Endothelial cell of umbilical vein (primary cell): Measurements from ENCODE around the gene ADAMTS12.

Experiments
- EZH2 ChIP-seq: IDR thresholded peaks from 2 replicates; pipeline ENCODE4 v1.6.1; 2012; ENCODE audit warnings: borderline replicate concordance, low read depth, mild to moderate bottlenecking, moderate library complexity, low read length, inconsistent platforms; ENCODE audit not compliant: severe bottlenecking
- FOS ChIP-seq: IDR thresholded peaks from 2 replicates; pipeline ENCODE4 v1.6.1; 2011; ENCODE audit warnings: mild to moderate bottlenecking, low read length, moderate library complexity, borderline replicate concordance; ENCODE audit not compliant: insufficient read depth
- GATA2 ChIP-seq: IDR thresholded peaks from 2 replicates; pipeline ENCODE4 v1.7.0; 2011; ENCODE audit warnings: low read depth, mild to moderate bottlenecking, moderate library complexity, mixed read lengths, low read length; ENCODE audit not compliant: insufficient read length, insufficient read depth
- JUN ChIP-seq: IDR thresholded peaks from 2 replicates; pipeline ENCODE4 v1.6.1; 2011; ENCODE audit warnings: borderline replicate concordance, low read depth; ENCODE audit not compliant: insufficient read length, insufficient read depth
- MAX ChIP-seq: IDR thresholded peaks from 2 replicates; pipeline ENCODE4 v1.6.1; 2011; ENCODE audit not compliant: insufficient read depth, insufficient read length
- POLR2A ChIP-seq: IDR thresholded peaks from 2 replicates; pipeline ENCODE4 v1.6.1; 2012; ENCODE audit warnings: low read depth, mild to moderate bottlenecking, control low read depth, low read length
- POLR2AphosphoS5 ChIP-seq: IDR thresholded peaks from 2 replicates; pipeline ENCODE4 v1.6.1; 2012; ENCODE audit warnings: low read depth, mild to moderate bottlenecking, control low read depth, low read length, moderate library complexity; ENCODE audit not compliant: insufficient read depth
- TF ChIP-seq, protein P1 (sequence below), 2 donors: IDR thresholded peaks; 1 replicate in 1 of 2; 2 replicates in 1 of 2; pipeline ENCODE4 v1.5.1; 2011; ENCODE audit warnings: low read length in 2 of 2, mild to moderate bottlenecking in 2 of 2, moderate library complexity in 2 of 2, control low read depth in 1 of 2, inconsistent platforms in 1 of 2, low read depth in 1 of 2; ENCODE audit not compliant: insufficient read depth in 1 of 2; ENCODE audit errors: extremely low read depth in 1 of 2

DNA sequence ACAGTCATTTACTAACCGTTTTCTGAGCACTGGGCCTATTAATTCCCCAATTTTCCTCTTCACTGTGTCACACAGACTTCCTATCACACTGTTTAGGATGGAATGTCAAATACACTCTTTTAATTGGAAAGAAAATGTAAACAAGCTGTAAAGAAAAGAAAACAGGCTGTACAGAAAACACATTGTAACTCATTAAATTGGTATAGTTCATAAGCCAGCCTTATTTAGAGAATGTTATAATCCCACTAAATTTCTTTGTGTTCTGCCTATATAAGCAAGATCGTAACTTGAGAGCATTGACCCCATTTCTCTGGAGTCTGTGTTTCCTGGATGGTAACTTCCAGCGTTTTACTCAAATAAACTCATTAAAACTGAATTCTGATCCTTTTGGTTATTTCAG, 404.6 kb downstream of the ADAMTS12 start:
- TF ChIP-seq, protein P1, sequence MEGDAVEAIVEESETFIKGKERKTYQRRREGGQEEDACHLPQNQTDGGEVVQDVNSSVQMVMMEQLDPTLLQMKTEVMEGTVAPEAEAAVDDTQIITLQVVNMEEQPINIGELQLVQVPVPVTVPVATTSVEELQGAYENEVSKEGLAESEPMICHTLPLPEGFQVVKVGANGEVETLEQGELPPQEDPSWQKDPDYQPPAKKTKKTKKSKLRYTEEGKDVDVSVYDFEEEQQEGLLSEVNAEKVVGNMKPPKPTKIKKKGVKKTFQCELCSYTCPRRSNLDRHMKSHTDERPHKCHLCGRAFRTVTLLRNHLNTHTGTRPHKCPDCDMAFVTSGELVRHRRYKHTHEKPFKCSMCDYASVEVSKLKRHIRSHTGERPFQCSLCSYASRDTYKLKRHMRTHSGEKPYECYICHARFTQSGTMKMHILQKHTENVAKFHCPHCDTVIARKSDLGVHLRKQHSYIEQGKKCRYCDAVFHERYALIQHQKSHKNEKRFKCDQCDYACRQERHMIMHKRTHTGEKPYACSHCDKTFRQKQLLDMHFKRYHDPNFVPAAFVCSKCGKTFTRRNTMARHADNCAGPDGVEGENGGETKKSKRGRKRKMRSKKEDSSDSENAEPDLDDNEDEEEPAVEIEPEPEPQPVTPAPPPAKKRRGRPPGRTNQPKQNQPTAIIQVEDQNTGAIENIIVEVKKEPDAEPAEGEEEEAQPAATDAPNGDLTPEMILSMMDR (IDR thresholded peaks at IDR 0.05; ENCODE audit: extremely low read depth in 1 of 2, insufficient read depth in 1 of 2, low read depth in 1 of 2, low read length in 2 of 2) = no peak
- no peak for TF ChIP-seq EZH2
- TF ChIP-seq FOS = no peak
- TF ChIP-seq POLR2AphosphoS5 = no peak
- TF ChIP-seq POLR2A = no peak
- TF ChIP-seq GATA2 = no peak
- no peak for TF ChIP-seq MAX
- no peak for TF ChIP-seq JUN
